HG02852 (cell line): ENCODE measurements around the gene HMGB2.

Experiments used
- ATAC-seq: cut with Tn5 transposase; IDR thresholded peaks from one replicate; pipeline ENCODE4 v1.9.1; 2021; ENCODE audit warnings: mild to moderate bottlenecking, moderate library complexity; ENCODE audit not compliant: unreplicated experiment

Gene HMGB2

DNA sequence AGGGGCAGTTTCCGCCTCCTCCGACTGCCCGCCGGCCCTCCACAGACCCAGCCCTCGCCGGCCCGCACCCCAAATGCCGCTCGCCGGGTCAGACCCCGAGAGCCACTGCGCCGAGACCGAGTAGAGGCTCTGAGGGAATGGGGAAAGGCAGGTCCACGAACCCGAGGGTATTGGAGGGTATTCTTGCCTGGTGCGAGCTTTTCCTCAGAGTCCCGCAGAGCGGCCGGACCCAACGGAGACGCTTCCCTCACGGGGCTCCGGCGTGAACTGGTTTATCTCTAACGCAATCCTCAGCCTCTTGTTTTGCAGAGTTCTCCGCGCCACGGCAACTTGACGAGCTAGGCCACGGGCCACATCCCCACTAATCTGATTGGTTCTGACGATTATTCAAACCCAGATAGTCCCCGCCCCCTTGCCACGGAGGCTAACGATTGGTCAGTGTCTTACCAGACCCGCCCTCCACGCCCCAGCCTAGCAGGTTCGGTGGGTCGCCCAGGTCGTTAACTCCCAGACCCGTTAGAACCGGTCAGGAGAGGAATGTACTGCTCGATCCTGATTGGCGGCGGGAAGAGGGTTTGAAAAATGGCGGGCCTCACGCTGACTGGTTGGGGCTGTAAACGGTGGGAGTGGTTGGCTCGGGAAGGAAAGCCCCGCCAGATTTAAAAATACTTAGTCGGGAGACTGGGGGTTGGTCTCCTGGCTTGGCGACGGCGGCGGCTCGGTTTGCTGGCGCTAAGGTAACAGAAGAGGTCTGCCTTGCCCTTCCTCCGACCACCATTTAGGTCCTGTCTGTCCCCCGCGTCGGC is at the start of gene HMGB2:
Gene HMGB2, minus strand, starts transcription at position 274 of the 806 bp plus-strand sequence. CDS start 709 bp downstream, outside the sequence.
- peak; percentile 90 for ATAC-seq

DNA sequence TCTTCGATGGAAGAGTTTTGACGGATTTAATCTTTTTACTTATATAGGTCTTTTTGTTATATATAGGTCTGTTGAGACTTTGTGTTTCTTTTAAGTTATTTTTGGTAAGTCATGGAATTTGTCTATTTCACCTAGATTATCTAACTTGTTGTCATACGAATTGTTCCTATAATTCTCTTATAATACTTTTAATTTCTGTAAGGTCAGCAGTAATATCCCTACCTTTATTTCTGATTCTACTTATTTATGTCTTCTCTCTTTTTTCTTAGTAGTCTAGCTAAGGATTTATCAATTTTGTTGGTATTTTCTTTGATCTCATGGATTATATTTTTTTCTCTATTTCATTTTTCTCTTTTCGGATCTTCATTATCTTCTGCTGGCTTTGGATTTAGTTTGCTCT is 48.2 kb upstream of the HMGB2 start:
- no peak for ATAC-seq

DNA sequence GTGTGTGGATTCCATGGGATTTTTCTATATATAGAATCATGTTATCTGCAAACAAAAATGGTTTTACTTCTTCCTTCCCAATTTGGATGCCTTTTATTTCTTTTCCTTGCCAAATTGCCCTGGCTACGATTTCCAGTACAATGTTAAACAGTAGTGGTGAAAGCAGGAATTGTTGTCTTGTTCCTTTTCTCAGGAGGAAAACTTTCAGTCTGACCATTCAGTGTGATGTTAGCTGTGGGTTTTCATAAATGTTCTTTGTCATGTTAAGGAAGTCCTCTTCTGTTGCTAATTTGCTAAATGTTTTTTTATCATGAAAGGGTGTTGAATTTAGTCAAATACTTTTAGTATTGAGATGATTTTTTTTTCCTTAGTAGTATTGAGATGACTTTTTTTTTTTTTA is 47.5 kb upstream of the HMGB2 start:
- no peak for ATAC-seq

DNA sequence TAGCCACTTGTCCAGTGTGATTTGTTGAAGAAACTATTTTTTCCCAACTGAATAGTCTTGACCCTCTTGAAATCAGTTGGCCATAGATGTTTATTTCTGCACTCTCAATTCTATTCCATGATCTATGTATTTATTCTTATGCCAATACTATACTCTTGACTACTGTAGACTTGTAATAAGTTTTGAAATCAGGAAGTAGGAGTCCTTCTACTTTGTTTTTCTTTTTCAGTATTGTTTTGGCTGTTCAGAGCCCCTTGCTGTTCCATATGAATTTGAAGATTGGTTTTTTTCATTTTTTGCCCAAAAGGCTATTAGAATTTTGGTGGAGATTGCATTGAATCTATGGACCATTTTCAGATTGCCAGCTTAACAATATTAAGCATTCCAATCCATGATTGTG is 46.8 kb upstream of the HMGB2 start:
- peak; percentile 62 for ATAC-seq

DNA sequence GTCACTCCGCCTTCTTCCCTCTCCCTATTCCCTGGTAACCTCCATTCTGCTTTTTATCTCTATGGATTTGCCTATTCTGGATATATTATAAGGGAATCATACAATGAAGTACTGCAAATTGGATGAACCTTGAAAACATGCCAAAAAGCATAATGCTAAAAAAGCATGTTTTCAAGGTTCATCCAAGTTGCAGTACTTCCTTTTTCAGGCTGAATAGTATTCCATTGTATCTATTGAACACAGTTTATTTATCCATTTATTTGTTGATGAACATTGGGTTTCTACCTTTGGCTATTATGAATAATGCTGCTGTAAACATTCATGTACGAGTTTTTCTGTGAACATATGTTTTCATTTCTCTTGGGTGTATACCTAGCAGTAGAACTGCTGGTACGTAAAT is 45.8 kb upstream of the HMGB2 start:
- ATAC-seq = no peak

DNA sequence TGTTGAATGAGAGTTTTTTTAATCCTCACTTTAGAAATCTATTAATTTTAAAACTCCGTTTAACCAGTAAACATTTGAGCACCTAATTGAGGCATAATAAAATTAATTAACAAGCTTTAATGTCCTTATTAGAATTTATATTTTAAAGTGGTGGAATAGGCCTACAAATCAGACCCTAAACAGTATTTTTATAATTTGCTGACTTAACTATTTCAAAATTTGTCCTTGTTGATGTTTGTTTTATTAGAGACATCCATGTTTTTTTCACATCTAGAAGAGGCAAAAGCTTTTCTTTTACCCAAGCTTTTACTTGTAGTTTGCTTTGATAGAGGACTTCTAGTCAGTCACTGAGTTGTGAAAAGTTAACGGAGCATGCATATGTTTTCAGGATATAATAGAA is 40.4 kb upstream of the HMGB2 start:
- ATAC-seq = no peak

DNA sequence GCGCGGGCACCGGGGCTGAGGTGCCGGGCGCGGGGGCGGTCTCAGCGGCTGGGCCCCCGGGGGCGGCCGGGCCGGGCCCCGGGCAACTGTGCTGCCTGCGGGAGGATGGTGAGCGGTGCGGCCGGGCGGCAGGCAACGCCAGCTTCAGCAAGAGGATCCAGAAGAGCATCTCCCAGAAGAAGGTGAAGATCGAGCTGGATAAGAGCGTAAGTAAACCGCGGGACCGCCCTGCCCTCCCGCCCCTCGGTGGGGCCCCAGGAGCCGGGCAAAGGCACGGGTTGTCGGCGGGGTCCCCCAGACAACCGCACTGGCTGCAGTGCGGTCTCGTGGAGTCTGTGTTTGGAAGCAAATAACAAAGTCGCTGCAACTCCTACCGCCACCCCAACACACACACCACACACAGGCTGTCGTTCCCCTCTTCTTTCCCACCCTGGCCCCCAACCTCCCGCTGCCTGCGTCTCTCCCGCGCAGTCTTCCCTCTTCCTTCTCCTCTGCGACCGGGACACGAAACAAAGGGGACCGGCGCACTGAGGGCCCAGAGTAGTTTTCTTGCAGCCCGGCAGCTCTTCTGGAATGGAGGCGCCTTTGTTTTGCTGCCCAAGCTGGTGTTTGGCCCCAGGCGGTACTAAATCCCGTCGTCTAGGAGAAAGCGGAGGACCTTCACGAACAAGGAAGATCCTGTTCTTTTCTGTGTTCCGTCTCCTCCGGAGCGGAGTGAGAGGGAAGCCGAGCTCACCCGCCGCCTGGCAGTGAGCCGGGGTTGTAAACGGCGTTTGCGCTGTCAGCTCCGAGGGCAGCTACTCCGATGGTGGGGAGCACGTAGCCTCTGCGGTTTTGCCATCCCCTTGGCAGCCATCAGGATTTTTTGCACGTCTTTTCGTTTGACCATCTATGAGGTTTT is 37.4 kb upstream of the HMGB2 start:
- peak; percentile 21 for ATAC-seq

DNA sequence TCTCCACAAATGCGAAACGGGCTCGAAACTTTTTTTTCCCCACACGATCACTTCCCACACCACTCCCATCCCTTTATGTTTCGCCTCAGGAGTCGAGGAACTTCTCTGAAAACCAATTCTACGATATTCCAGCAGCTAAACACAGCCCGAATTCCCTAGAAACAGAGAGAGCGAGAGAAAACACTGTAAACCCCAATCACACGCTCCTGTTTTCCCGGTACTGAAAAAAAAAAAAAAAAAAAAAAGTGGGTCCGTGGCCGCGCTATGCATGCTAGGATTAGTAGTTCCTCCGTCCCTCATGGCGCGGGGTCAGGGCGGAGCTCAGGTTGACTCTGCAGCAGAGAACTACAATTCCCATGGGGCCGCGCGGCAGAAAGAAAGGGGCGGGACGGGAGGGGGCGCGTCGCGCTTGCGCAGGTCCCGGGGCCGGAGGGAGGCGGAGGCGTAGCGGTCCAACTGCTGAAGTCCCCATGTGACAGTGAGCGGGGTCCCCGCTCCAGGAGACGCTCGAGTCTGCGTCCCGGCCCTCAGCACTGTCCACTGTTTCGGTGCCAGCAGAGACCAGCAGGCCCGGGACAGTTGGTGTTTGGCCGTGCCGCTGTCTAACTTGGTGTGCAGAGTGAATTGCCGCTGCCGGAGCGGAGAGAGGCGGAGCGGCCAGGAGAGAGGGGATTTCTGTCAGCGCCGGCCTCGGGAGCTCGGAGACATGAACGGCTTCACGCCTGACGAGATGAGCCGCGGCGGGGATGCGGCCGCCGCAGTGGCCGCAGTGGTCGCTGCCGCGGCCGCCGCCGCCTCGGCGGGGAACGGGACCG is 36.5 kb upstream of the HMGB2 start, which contains the start of gene SAP30:
Gene SAP30, plus strand, starts transcription at position 478 of the 815 bp plus-strand sequence. Its CDS starts 229 bp downstream, at position 707.
- peak; percentile 70 for ATAC-seq

DNA sequence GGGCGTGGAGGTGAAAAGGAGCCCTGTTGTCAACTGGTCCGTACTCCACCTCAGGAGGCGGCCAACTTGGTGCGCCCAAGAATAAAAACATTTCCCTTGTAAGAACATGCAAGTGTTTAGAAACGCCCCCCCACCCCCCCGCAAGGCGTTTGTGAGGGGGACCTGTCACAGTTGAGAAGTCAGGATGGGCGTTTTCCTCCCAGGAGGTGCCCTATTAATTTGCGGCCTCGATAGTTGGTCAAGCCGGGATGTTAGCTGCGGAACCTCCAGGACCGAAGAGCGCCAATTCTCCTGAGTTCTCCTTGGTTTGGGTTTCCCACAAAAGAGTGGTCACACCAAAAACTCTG is 35.9 kb upstream of the HMGB2 start:
- ATAC-seq = peak; percentile 1

DNA sequence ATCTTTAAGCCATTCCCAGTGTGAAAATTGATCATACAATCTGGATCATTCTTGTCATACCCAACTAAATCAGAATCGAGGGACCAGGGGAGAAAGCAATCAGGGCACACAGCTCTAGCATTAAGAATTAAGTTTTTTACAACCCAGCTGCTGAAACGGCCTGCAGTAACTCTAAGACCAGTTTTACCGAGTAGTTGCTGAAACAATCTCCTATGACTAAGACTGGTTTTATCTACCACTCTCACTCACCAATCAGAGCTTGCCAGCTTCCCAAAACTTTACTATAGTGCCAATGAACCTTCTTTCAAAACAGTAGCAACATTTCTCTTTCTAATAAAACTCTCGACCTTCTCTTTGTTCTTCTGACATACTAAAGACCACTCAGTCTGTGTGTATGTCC is 33.8 kb upstream of the HMGB2 start:
- no peak for ATAC-seq

DNA sequence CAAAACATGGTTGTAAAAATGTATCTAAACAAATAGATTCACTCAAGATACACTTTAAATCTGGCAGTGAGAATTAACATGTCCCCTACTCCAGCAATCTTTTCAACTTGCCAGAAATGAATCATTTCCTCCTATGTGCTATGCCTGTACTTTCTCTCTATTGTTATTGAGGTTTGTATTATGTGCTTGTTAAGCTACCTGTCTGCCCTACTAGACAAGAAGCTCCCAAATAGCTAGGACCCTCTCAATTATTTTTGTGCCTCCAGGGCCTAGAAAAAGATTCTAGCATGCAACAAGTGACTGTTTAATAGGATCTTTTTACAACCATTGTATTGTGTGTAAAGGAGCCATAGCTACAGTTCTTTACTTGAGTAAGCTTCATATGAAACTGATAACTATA is 33.1 kb upstream of the HMGB2 start:
- ATAC-seq = no peak

DNA sequence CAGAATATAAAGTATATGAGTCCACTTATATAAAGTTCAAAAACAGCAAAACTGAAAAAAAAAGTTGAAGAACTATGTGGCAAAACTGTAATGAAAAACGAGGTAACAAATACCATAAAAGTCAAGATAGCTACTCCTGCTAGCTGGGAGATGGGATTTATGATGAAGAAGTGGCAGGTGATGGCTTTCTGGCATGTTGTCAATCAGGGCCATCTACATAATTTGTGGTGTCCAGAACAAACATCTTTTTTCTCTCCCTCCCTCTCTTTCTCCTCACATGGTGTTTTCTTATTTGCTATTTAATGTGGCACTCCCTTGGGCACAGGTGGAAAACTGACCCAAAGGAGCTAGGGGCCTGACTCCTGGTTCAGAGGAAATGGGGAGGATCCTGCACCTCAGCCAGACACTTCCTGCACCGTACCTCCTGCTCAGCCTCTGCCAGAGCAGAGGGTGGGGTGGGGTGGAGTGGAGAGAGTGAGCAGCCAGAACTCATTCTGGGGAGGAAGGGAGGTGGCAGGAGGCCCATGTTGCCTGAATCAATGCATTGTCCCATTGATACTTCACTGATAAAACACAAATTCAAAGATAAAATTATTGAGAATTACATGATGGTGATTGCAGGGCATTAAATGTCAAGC is 31.3 kb upstream of the HMGB2 start:
- ATAC-seq = no peak

DNA sequence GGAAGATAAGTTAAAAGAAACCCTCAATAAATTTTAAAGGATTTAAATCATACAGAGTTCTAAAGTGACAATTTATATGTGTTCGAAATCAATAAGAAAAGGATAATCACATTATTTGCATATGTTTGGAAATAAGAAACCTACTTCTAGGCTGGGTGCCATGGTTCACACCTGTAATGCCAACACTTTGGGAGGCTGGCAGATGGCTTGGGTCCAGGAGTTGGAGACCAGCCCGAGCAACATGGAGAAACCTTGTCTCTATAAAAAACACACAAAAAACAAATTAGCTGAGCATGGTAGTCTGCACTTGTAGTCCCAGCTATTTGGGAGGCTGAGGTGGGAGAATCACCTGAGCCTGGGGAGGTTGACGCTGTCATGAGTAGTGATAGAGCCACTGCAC is 28.5 kb upstream of the HMGB2 start:
- no peak for ATAC-seq

DNA sequence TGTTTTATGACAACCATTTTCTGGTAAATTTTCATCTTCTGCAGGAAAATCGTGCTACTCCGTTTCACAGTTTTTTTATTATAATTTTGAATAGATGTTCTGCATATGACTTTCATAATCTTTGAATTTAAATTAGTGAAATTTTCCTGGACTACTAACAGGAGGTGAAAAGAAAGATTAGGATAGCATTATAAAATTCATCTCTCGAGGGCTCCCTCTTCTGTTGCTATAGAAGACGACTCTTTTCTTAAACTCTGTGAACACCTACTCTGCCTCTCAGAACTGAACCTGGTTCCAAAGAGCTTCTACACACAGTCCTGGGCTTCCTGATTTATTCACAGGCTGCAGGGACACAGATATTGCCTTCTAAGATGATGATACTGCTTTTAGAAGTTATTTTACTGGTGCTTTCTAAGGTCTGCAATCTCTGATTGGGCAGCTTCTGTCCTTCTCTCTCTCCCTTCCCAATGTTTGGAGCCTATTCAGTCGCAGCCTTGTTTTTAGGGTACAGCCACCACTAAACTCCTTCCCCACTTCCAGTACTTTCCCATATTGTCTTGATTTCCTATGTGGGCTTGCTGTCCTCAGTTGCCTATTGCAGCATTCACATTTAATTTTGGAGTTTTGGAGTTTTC is 26.5 kb upstream of the HMGB2 start:
- ATAC-seq = no peak

DNA sequence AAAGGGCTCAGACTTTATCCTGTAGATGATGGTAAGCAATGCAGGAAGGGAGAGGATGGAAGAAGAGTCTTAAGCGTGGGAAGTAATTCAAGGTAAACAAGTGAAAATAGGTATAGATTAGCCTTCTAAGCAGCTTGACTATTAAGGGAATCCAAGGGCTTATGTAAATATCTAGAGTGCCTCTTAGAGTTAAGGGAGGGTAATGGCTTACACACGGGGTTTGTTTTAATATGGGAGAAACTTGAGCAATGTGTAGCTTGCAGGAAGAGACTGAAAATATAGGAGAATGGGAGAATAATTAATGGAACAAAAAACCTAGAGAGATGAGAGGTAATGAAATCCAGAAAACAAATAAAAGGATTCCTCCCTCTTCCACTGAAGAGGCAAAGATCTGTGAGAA is 23.8 kb upstream of the HMGB2 start:
- ATAC-seq = no peak

DNA sequence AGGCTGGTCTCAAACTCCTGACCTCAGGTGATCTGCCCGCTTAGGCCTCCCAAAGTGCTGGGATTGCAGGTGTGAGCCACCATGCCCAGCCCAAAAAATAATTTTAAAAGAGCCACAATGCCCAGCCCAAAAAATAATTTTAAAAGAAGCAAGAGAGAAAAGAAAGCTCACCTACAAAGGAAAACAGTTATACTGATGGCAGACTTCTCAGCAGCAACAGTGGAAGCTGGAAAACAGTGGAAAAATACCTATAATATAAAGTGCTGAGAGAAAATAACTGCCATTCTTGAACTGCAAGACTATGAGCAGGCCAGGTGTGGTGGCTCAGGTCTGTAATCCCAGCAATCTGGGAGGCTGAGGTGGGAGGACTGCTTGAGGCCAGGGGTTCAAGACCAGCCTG is 13.3 kb upstream of the HMGB2 start:
- no peak for ATAC-seq

DNA sequence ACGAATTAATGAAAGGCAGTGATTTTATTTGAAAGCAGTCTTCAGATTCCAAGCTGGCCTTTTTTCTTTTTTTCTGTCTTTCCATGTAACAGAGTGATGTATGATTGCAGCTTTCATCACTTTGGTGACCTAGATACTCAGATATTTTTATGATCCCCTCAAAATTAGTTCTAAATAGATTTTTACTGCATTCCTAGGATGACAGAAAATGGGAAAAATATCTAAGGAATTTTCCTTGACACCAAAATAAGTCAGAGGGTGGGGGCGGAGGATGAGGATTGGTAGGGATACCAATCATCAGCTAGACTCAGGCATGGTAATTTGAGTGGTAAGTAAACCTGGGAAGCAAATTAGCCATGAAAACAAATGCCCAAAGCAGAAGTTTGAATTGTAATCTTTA is 11.9 kb upstream of the HMGB2 start:
- ATAC-seq = no peak

DNA sequence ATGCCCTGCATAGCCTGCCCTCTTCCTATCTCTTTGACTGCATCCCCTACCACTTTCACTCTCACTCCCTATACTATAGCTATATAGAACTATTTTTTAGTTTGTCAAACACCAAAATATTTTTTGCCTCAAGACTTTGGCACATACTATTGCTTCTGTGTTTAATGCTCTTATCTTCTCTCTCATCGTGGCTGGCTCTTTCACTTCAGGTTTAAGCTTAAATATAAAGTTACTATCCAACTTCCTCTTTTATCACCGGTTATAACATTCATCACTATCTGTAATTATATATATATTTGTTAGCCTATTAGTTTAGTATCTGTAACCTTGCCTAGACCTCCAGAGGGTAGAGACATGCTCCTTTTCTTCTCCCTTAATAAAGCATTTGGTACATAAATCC is 11.5 kb upstream of the HMGB2 start:
- peak; percentile 49 for ATAC-seq

DNA sequence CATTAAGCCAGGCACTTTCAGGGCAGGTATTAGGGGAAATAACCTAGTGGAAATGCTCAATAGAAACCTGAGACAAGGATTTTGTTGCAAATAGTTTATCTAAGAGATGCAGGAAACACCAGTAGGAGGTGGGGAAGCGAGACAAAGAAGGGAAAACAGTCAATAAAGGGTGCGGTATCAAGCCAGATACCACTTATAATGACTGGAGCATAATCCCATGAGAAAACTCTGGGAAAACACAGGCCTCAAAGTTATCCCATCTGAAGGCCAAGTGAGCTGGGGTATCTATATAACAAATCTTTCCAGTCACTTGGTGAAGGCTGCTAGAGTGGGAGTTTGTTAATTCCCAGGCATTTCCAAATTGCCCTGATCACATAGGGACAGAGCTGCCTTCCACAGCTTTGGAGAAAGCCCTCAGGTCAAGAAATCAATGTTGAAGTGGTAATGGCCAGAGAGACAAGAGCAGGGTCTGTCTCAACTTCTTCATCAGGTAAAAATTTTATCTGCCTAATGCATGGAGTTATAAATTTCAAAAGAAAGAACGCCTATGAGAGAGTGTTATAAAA is 9.8 kb upstream of the HMGB2 start:
- ATAC-seq = no peak

DNA sequence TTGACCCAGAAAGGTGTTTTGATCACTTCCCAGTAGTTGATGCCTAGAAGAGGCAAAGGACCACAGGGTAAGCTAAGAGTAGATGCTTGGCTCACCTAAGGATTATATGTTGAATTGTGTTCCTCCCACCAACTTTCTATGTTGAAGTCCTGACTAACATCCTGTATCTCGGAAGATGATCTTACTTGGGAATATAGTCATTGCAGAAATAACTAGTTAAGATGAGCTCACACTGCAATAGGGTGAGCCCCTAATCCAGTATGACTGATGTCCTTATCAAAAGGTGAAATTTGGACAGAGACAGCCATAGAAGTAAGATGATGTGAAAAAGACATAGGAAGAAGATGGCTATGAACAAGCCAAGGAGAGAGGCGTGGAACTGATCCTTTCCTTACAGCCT is 3.3 kb upstream of the HMGB2 start:
- ATAC-seq = no peak
